H4 (cell line): ENCODE results near the gene SFXN2. TPM values are rescaled to one million over a fixed set of nuclear protein-coding genes. Genes with fewer than 3 reads are reported as not detected.

Experiments used
- DNase-seq: peaks from one replicate; pipeline ENCODE4 v3.0.0-alpha.2; 2015; ENCODE audit warnings: low spot score
- total RNA-seq: library from RNA; depleted of rRNA; stranded (reverse); fragments of >200 nt; shearing (Covaris generic); gene quantifications from 2 replicates; pipeline ENCODE4 v1.2.3, GENCODE V29; 2014; rRNA removed

The SFXN2 gene
- total RNA-seq, 1 experiment from 2014 or later = 2.5 TPM

DNA sequence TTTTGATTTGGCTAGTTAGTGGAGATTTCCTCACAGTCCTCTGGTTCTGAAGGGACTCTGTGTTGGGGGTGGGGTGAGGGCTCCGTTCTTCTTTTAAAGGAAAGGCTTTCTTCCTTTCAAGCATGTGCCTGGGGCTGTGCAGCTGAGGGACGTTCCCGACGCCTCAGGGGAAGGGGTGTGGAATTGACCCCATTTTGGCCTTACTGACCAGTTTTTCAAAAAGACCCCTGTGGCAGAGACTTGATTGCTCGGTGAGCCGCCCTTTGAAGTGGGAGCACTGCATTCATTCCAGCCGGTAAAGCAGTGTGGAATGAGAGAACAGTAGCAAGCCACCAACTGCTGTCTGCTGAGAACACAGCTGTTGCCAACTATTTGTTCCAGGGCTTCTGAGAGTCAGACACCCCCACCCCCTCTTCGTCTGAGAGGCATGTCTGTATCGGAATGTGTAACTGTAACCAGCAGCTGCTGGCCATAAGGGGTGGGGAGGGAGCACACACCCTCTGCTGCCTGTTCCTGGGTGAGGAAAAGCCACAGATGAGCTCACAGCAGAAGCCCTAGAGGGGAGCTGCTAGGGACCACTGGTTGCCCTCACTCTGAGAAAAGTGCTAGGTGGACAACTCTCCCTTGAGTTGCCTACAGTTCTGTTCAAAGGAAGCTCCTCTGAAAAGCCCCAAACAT, 62.5 kb downstream of the SFXN2 start:
- peak; percentile 87 for DNase-seq

DNA sequence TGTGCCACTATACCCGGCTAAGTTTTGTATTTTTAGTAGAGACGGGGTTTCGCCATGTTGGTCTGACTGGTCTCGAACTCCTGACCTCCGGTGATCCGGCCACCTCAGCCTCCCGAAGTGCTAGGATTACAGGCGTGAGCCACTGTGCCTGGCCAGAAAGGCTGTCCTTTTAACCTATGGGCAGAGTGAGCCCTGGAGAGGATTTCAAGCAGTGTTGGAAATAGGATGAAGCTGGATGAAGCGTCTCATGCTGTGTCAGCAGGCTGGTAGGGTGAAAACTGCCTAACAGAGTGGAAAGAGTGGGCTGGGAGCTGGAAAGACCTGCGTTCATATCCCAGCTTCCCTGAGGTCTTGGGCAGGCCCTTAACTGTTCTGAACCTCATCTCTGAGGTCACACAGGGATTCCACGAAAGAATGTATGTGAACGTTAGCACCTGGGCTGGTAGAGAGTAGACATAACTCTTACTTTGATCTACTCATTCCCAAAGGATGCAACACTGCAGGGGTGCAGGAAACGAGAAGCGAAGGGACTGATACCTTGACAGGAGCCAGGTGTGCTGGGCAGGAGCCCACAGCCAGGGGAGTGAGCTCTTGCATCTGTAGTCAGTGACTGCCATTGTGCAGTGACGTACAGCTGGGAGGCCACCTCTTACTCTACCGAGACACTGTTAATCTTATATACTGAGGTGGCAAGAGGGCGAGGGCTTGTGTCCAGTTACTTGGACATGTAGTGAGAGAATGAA, 63.4 kb downstream of the SFXN2 start:
- DNase-seq = no peak

DNA sequence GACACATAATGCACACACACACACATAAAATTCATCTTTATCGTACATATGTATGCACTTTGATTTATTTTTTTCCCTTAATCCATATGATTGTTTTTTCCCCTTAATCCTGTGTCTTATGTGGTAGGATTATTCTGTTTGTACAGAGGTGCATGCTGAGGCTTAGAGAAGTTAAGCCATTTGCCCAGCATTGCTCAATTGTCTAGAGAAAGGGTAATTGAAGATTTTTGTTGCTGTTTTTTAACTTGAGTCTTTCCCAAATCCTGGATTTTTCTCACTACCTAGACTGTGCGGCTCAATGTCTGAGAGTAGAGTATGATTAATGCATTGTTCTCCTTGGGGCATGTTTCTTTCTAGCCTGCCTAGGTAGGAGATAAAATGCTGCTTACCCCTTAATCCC, 64.3 kb downstream of the SFXN2 start:
- no peak for DNase-seq

DNA sequence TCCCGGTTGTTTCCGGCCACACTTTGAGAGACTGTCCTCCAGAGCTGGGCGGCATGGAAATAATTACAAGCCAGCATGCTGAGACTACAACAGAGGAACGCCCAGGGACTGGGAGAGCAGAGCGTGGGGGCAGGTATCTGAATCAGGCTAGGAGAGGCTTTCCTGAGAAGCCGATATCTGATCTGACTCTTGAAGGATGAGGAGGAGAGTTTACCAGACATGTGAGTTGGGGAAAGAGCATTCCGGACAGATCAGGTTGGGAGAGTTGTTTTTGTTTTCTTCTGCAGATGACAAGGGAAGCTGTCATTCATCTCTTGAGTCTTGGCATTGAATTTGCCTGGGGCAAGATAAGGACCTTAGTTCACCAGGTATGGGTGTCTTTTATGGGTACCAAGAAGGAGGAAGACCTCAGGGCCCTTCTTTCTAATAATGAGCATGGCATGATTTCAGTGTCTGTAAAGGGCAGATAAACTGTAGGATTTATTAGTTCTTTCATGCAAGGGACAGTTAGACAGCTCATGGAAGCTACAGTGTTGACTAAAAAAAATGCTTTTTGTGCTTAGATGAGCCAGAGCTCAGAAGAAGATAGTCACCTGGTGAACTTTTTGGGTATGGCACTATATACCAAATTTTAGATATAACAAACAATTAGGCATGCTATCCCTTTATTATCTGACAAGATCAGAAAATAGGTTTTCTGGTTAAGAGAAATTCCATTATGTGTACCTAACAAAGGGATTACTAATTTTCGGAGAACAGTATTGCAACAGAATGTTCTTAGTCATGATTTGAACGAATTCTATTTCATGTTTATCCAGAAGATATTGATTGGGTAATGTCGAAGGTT, 65.5 kb downstream of the SFXN2 start:
- DNase-seq = no peak

DNA sequence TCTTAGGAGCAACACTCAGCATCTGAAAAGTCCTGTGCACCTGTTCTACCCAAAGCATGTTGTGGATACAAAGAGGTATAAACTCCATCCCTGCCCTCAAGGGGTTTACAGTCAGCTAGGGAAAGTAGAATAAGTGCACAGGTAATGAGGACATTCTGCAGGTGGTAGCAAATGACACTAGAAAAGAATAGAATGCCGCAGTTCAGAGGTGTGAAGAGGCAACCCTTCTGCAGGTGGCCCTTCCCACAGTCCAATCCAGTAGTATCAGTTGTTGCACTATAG, 66.0 kb downstream of the SFXN2 start:
- no peak for DNase-seq

DNA sequence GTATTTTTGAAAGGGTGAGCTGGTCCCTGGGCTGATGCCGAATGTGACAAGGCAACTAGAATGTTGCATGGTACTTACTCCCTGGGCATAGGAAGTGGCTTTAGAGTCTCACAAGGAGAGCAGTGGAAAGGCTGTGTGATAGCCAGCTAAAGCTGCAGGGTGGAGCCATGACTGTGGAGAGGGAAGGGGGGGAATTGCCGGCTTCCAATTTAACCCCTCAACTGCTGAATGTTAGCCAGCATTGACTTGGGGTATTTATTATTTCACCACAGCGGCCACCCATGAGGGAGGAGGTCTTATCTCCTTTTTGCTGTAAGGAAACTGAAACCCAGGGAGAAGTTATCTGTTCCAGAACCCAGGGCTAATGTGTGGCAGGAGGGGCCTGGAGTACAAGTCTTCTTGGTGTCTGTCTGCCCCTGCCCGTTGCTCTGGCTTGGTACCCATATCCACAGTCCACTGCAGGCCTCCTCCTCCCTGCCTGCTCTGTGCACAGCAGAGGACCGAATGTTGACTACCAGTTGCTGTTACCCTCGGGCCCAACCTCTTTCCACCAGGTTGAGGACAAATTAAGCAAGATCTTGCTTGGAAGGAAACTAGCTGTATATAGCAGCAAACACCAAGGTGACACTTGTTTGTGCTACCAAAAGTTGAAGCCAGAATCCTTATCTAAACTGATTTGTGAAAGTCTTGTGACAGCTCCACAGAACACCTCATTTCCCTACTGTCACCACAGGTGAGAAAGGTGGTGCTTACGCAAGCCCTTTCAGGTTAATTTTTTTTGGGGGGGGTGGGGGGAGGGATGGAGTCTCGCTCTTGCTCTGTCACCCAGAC, 66.9 kb downstream of the SFXN2 start:
- no peak for DNase-seq

DNA sequence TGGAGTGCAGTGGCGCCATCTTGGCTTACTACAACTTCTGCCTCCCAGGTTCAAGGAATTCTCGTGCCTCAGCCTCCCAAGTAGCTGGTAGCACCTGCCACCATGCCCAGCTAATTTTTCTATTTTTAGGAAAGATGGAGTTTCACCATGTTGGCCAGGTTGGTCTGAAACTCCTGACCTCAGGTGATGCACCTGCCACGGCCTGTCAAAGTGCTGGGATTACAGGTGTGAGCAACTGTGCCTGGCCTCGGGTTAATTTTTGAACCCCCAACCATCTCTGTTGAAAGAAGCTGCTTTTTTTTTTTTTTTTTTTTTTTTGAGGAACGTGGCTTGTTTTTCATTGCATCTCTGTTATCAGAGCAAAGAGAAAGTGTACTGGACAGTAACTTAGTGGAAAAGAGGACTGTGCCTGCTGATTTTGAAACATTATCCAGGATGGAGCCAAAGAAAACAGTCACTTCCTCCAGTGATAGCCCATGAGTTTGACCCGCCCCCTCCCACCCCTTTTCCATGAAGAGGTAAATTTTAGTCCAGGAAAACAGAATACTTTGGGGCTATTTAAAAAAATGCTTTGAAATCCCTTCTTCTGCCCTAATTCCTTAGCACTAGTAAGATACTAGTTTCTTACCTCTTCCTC, 67.6 kb downstream of the SFXN2 start:
- no peak for DNase-seq

DNA sequence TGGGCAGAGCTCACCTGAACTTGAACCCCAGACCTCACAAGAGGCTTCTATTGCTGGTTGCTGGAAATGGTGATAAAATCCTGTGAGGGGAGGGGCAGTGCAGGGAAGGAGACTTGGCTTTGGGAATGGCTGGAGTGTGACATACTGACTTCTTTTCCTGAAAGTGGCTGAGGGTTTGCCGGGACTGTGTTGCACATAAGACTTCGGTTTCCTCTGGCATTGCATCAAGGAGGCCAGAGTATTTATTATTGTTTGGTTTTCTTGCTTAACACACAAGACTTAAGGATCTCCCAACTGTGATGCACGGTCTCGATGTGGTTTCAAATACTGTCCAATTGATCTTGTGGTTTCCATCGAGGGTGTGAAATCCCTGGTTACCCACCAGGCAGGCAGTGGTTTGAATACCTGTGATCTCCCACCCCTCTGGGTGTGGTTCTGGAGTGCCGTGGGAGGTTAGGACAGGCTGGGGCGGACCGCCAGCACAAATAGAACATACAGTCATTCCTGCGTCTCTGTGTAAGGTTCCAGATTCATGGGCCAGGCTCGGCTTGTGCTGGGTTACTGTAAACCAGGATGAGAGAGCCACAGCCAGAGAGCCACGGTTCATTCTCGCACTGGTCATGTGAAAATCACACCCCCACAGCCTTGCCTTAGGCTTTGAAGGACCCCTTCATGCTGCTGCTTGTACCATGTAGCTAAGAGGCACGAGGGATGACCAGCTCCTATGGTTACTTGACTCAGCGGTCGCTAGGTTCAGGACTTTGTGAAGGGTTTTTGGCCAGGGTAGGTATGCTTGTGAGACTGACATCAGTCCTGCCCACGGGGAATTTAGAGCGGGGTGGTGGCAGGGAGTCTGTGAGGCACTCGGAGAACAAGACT, 68.5 kb downstream of the SFXN2 start:
- DNase-seq = peak; percentile 87

DNA sequence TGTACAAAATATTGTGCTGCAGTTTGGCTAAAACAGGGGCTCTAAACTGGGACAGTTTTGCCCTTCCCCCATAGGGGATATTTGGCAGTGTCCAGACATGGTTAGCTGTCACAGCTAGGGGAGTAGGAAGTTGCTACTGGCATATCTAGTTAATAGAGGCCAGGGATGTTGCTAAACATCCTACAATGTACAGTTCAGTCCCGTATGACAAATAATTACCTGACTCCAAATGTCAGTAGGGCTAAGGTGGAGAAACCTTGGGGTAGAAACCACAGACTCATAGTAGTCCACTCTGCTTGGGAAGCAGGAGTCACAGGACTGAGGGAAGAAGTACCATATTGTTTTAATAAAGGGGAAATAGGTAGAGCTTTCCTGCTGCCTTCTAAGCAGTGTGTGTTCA, 69.1 kb downstream of the SFXN2 start:
- no peak for DNase-seq

DNA sequence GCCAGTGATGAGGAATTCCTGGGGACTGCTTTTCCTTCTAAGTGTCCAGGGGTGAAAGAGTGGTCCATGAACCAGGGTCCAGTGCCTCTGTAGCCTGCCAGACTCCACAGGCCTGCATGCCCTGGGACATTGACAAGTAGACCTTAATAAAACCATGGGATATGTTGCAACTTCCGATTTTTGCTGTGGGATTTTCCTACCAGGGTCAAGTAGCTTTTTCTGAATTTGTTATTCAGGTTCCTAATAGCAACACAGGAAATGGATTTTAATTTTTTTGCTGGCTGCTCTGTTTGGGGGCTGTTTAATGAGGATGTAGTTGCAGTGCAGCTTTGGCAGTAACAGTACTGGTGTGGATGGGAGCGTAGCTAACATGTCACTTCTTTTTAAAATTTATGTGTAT, 71.4 kb downstream of the SFXN2 start:
- DNase-seq = no peak

DNA sequence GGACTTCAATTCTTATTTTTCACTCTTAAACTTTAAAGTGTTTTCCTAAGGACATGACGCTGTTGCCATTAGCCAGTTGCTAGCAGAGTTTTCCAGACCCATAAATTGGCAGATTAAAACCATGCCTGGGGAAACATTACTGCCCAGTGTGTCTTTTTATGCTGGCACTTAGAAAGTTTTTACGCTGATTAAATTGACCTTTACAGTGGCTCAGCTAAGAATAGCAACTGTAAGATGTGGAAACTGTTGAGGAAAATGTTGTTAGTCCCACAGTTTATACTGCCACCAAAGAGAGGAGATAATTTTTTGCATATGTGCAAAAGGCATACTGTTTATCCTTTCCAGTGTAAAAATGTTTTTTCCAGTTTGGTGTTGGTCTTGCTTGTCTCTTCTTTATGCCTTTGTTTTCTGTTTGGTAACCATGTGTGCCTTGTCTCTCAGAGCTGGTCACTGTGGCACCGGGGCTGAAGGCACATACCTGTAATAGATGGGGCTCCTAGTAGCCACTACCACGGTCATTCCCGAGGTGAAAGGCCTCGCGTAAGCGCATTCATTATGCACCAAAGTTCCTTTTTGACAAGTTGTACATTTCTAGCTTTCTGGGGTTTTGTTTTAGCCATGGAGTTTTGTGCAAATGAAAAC, 77.4 kb downstream of the SFXN2 start:
- DNase-seq = no peak

Other genes starting within 250 kb of the SFXN2 start
- 100 and 172 TPM in 2 replicates for gene ACTR1A, start 211.9 kb upstream of the SFXN2 start, total RNA-seq
- gene SUFU, start 210.7 kb upstream of the SFXN2 start, total RNA-seq = 1.7 and 2.8 TPM in 2 replicates
- 15.8 and 18.5 TPM in 2 replicates for gene TRIM8, start 70.2 kb upstream of the SFXN2 start, total RNA-seq
- gene ARL3, start 239 bp upstream of the SFXN2 start, total RNA-seq = 6.1 and 10.4 TPM in 2 replicates
- gene WBP1L, start 29.3 kb downstream of the SFXN2 start, total RNA-seq = 15.7 and 22.8 TPM in 2 replicates
- gene CYP17A1, start 122.8 kb downstream of the SFXN2 start, total RNA-seq = not detected in 2 replicates
- 19.1 and 25.1 TPM in 2 replicates for gene BORCS7, start 139.6 kb downstream of the SFXN2 start, total RNA-seq
- gene AS3MT, start 154.8 kb downstream of the SFXN2 start, total RNA-seq = not detected in 2 replicates
- gene CNNM2, start 203.7 kb downstream of the SFXN2 start, total RNA-seq = 3.4 and 4.1 TPM in 2 replicates